VCaP (cell line): ENCODE results near the gene ZNFX1.
"Not testable (repeated sequence)": the region's sequence is repeated elsewhere in the genome, so short reads cannot be mapped to it uniquely, and the experiment has no call there.

Experiments used
- H3K27ac ChIP-seq: fragments of 450-650 bp; 2 replicates; pipeline ENCODE4 v1.5.1; 2017
- CTCF ChIP-seq: fragments of 450-650 bp; conservative IDR thresholded peaks from 2 replicates; pipeline ENCODE4 v1.5.1; 2017; ENCODE audit warnings: mild to moderate bottlenecking, moderate library complexity

ZNFX1 gene

GRCh38 chr20:49308875-49309274, 31.0 kb upstream of the ZNFX1 start:
- no peak for TF ChIP-seq CTCF
- no peak overlapping the region for H3K27ac ChIP-seq

- TF ChIP-seq CTCF: no peak
These were observed 29.2 kb upstream of the ZNFX1 start for GRCh38 chr20:49306903-49307620.

GRCh38 chr20:49303065-49303552, 25.3 kb upstream of the ZNFX1 start:
- no peak overlapping the region for H3K27ac ChIP-seq
- TF ChIP-seq CTCF: no peak

More at GRCh38 chr20:49306903-49307620, 29.2 kb upstream of the ZNFX1 start:
- peak overlapping the region; percentile 91 for H3K27ac ChIP-seq

- H3K27ac ChIP-seq: no peak overlapping the region
These were observed 20.0 kb upstream of the ZNFX1 start for GRCh38 chr20:49297605-49298530.

GRCh38 chr20:49294002-49294654, 16.3 kb upstream of the ZNFX1 start:
- H3K27ac ChIP-seq: not testable (repeated sequence)

More at GRCh38 chr20:49297605-49298530, 20.0 kb upstream of the ZNFX1 start:
- TF ChIP-seq CTCF: no peak

GRCh38 chr20:49293122-49293521, 15.3 kb upstream of the ZNFX1 start:
- TF ChIP-seq CTCF: no peak
- no peak overlapping the region for H3K27ac ChIP-seq

GRCh38 chr20:49292010-49292409, 14.2 kb upstream of the ZNFX1 start:
- no peak for TF ChIP-seq CTCF
- no peak overlapping the region for H3K27ac ChIP-seq
